Omental fat pad (tissue), 4 donors: ENCODE measurements around the gene FBXL13. TPM values are rescaled to one million over a fixed set of nuclear protein-coding genes. Genes with fewer than 3 reads are reported as not detected.
A peak's percentile ranks its signal among the peaks of the same experiment; 100 is the strongest.

Source experiments
- ATAC-seq: fragments of 150-250 bp; one replicate; pipeline ENCODE4 v1.9.1; 2016; ENCODE audit warnings: mild to moderate bottlenecking, moderate library complexity; ENCODE audit not compliant: low FRiP score
- DNase-seq: peaks from one replicate; pipeline ENCODE4 v3.0.0-alpha.2; 2019; ENCODE audit warnings: low spot score
- total RNA-seq, 4 donors: library from RNA; depleted of rRNA; stranded (reverse); fragments of >200 nt; gene quantifications; one replicate each; pipeline ENCODE4 v1.1.0, GENCODE V29; 2016
- TF ChIP-seq, protein P1 (sequence below), 3 donors: fragments of 450-650 bp; IDR thresholded peaks; one replicate each; pipeline ENCODE4 v1.5.1; 2016 to 2017; ENCODE audit warnings: antibody characterized with exemption in 3 of 3, mild to moderate bottlenecking in 3 of 3, moderate library complexity in 2 of 3

The FBXL13 gene
- total RNA-seq, 4 donors from 2014 or later: 2.1 to 4.9 (median 3.4) TPM

DNA sequence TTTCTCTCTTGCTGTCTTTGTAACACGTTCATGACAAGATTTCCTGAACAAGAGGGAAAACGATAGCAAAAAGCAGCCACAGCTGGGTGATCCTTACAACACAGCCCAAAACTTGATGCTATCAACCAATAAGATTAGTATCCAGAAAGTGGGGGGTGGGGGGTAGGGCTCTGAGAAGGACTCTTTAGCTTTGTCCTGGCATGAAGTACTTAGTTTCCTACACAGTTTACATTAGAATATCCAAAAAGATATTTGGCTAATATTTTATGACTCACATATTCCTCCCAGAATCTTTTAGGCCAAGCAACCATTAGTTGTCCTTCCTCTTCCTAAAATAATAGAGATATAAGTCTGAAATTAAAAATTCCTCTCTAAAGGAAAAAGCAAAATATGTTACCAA, 184.7 kb downstream of the FBXL13 start:
- ATAC-seq (no peak), DNase-seq (no peak)
- TF ChIP-seq, protein P1, sequence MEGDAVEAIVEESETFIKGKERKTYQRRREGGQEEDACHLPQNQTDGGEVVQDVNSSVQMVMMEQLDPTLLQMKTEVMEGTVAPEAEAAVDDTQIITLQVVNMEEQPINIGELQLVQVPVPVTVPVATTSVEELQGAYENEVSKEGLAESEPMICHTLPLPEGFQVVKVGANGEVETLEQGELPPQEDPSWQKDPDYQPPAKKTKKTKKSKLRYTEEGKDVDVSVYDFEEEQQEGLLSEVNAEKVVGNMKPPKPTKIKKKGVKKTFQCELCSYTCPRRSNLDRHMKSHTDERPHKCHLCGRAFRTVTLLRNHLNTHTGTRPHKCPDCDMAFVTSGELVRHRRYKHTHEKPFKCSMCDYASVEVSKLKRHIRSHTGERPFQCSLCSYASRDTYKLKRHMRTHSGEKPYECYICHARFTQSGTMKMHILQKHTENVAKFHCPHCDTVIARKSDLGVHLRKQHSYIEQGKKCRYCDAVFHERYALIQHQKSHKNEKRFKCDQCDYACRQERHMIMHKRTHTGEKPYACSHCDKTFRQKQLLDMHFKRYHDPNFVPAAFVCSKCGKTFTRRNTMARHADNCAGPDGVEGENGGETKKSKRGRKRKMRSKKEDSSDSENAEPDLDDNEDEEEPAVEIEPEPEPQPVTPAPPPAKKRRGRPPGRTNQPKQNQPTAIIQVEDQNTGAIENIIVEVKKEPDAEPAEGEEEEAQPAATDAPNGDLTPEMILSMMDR (IDR thresholded peaks at IDR 0.05): no peak

DNA sequence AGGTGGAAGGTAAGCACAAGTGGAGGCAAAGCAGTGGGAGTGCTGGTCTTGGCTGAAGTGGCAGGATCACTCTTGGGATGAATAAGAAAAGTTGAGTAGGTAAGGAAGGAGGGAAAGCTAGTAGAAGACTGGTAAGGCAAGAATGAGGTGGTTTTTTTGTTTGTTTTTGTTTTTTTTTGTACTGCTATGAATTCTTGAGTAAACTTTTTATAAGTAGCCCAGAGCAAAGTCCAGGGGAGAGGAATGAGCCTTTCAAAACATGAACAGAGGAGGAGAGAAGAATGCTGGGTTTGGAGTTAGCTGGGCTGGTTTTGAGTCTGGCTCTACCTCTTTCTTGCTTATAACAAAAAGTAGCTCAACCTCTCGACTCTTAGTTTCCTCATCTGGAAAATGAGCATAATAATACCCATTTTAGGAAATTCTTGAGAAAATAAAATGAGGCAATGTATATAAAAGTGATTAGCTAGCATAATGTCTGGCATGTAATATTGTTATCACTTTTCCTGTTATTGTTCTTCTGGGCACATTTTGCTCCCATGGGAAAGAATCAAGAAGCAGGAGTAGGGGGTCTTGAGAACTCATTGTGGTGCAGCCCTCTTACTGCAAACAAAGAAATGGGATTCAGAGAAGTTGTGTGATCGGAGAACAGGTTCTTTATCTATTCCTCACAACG, 185.9 kb downstream of the FBXL13 start:
- ATAC-seq: no peak
- no peak for DNase-seq
- TF ChIP-seq, protein P1 (IDR thresholded peaks at IDR 0.05): no peak

GRCh38 chr7:102883098-102883860, 191.3 kb downstream of the FBXL13 start:
- ATAC-seq: peak; percentile 83

GRCh38 chr7:102875700-102876295, 198.8 kb downstream of the FBXL13 start:
- TF ChIP-seq, protein P1 (IDR thresholded peaks at IDR 0.05): no peak
- ATAC-seq: peak; percentile 84
- no peak for DNase-seq

More at GRCh38 chr7:102883098-102883860, 191.3 kb downstream of the FBXL13 start:
- TF ChIP-seq, protein P1 (IDR thresholded peaks at IDR 0.05): no peak
- no peak for DNase-seq

- no peak for ATAC-seq
- DNase-seq: no peak
- TF ChIP-seq, protein P1 (IDR thresholded peaks at IDR 0.05): no peak
Measured at GRCh38 chr7:102874966-102875365, 199.6 kb downstream of the FBXL13 start.

DNA sequence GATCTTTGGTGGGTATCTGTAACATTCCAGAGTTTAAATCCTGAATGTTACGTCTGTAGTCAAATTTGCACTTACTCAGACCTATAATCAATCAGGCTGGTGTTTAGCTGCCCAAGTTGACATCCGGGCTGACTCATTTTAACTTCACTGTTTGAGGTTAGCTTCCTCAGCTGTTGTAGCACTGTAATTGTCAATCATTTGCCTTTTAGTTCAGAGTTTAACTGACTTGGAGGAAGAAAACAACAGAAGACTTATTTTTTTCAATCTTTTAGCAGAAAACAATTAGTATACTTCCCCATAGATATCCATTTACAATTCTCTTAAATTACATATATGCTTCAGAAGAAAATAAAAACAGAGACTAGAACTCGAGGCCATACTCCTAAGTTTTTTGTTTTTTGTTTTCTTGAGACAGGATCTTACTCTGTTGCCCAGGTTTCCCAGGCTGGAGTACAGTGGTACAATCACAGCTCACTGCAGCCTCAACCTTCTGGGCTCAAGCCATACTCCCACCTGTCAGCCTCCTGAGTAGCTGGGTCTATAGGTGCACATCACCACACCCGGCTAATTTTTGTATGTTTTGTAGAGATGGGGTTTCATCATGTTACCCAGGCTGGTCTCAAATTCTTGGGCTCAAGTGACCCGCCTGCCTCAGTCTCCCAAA, 200.3 kb downstream of the FBXL13 start:
- no peak for ATAC-seq
- TF ChIP-seq, protein P1 (IDR thresholded peaks at IDR 0.05): no peak
- DNase-seq: no peak
